Upper lobe of right lung (tissue), 1 donor: ENCODE measurements around the gene BIRC2. TPM values are rescaled to one million over a fixed set of nuclear protein-coding genes. Genes with fewer than 3 reads are reported as not detected.
"Not testable (repeated sequence)": the region's sequence is repeated elsewhere in the genome, so short reads cannot be mapped to it uniquely, and the experiment has no call there.

Experiments used
- ATAC-seq: fragments of 200-7000 bp; cut with Tn5 transposase; one replicate; pipeline ENCODE4 v1.9.1; 2020; ENCODE audit warnings: mild to moderate bottlenecking, moderate library complexity
- DNase-seq: peaks from one replicate; pipeline ENCODE4 v3.0.0-alpha.2; 2020
- H3K27ac ChIP-seq: fragments of 200-600 bp; one replicate; pipeline ENCODE4 v1.8.0; 2022
- H3K27me3 ChIP-seq: fragments of 200-600 bp; one replicate; pipeline ENCODE4 v1.8.0; 2022; ENCODE audit warnings: mild to moderate bottlenecking
- H3K36me3 ChIP-seq: fragments of 200-600 bp; one replicate; pipeline ENCODE4 v1.8.0; 2022
- H3K4me1 ChIP-seq: fragments of 200-600 bp; one replicate; pipeline ENCODE4 v1.8.0; 2022
- H3K4me3 ChIP-seq: fragments of 200-600 bp; one replicate; pipeline ENCODE4 v1.8.0; 2022; ENCODE audit warnings: mild to moderate bottlenecking
- H3K9me3 ChIP-seq: fragments of 200-600 bp; one replicate; pipeline ENCODE4 v1.8.0; 2022
- CTCF ChIP-seq: fragments of 200-600 bp; IDR thresholded peaks from one replicate; pipeline ENCODE4 v1.8.0; 2022; ENCODE audit warnings: antibody characterized with exemption
- intact Hi-C: fragments of 100-400 bp; cut with DNase I; formaldehyde crosslinking; loops from one replicate; pipeline ENCODE4 v1.11.0; 2022
- total RNA-seq: library from RNA; stranded (reverse); fragmentation: NEBNext Ultra II Directional; extraction: Animal tissue kit (Norgen Biotek cat#: 25700); gene quantifications from one replicate; pipeline ENCODE4 v1.2.1, GENCODE V29; 2021
- donor health status: DM: no; HTN: yes; CAD: no; lungs with severe emphysema.

The BIRC2 gene
- total RNA-seq, 1 donor from 2014 or later: 44.1 TPM

GRCh38 chr11:102367364-102367763 lies 20.4 kb downstream of the BIRC2 start:
- DNase-seq: no peak
- Histone ChIP-seq H3K9me3 (no peaks in the 10 kb centered on the region), H3K4me1 (peaks cover 4% of the 10 kb centered on the region), H3K27me3 (no peaks in the 10 kb centered on the region), H3K36me3 (peaks cover 67% of the 10 kb centered on the region), H3K4me3 (no peak overlapping the region), H3K27ac (no peak overlapping the region)
- intact Hi-C loops: no loop called here
- ATAC-seq: no peak
- no peak for TF ChIP-seq CTCF

GRCh38 chr11:102368472-102368871 lies 21.5 kb downstream of the BIRC2 start:
- Histone ChIP-seq H3K4me1 (peaks cover 4% of the 10 kb centered on the region), H3K9me3 (no peaks in the 10 kb centered on the region), H3K4me3 (no peak overlapping the region), H3K27me3 (no peaks in the 10 kb centered on the region), H3K27ac (no peak overlapping the region), H3K36me3 (peaks cover 56% of the 10 kb centered on the region)
- no peak for ATAC-seq
- TF ChIP-seq CTCF: no peak
- DNase-seq: no peak
- intact Hi-C loops: no loop called here

- intact Hi-C loops, H3K27ac ChIP-seq, ATAC-seq, H3K4me1 ChIP-seq, H3K4me3 ChIP-seq, DNase-seq, H3K27me3 ChIP-seq, H3K9me3 ChIP-seq: not testable (repeated sequence)
- H3K36me3 ChIP-seq: peaks cover 31% of the 10 kb centered on the region
Measured at GRCh38 chr11:102374633-102375424, 27.8 kb downstream of the BIRC2 start.

GRCh38 chr11:102375720-102376399 lies 28.8 kb downstream of the BIRC2 start:
- TF ChIP-seq CTCF: no peak
- Histone ChIP-seq H3K4me1 (no peaks in the 10 kb centered on the region), H3K36me3 (peaks cover 42% of the 10 kb centered on the region), H3K27me3 (no peaks in the 10 kb centered on the region), H3K4me3 (no peak overlapping the region), H3K27ac (no peak overlapping the region), H3K9me3 (no peaks in the 10 kb centered on the region)
- intact Hi-C loops: no loop called here
- ATAC-seq: no peak
- DNase-seq: no peak

GRCh38 chr11:102377891-102378290 lies 30.9 kb downstream of the BIRC2 start:
- Histone ChIP-seq H3K4me3 (no peak overlapping the region), H3K4me1 (no peaks in the 10 kb centered on the region), H3K27ac (no peak overlapping the region), H3K27me3 (no peaks in the 10 kb centered on the region), H3K9me3 (no peaks in the 10 kb centered on the region), H3K36me3 (peaks cover 52% of the 10 kb centered on the region)
- no peak for DNase-seq
- no peak for TF ChIP-seq CTCF
- ATAC-seq: no peak
- intact Hi-C loops: no loop called here

- Histone ChIP-seq H3K4me1 (no peaks in the 10 kb centered on the region), H3K9me3 (no peaks in the 10 kb centered on the region), H3K27me3 (no peaks in the 10 kb centered on the region), H3K4me3 (no peak overlapping the region), H3K27ac (no peak overlapping the region), H3K36me3 (peaks cover 52% of the 10 kb centered on the region)
- TF ChIP-seq CTCF: no peak
- ATAC-seq: no peak
- DNase-seq: no peak
- intact Hi-C loops: no loop called here
Measured at GRCh38 chr11:102378818-102379217, 31.8 kb downstream of the BIRC2 start.
